IPS-18c (cell line): Measurements from ENCODE around the gene TTC24.
A peak's percentile ranks its signal among the peaks of the same experiment; 100 is the strongest.
"Not testable (repeated sequence)": the region's sequence is repeated elsewhere in the genome, so short reads cannot be mapped to it uniquely, and the experiment has no call there.

ENCODE experiments used
- H3K4me3 ChIP-seq: 2 replicates; pipeline ENCODE4 v1.7.0; 2013; ENCODE audit warnings: low read depth, mild to moderate bottlenecking, low read length, moderate library complexity; ENCODE audit not compliant: insufficient read depth
- H3K9me3 ChIP-seq: one replicate; pipeline ENCODE4 v1.6.1; 2013; ENCODE audit warnings: mild to moderate bottlenecking, low read length, moderate library complexity; ENCODE audit not compliant: control insufficient read depth, insufficient read depth

Gene TTC24

DNA sequence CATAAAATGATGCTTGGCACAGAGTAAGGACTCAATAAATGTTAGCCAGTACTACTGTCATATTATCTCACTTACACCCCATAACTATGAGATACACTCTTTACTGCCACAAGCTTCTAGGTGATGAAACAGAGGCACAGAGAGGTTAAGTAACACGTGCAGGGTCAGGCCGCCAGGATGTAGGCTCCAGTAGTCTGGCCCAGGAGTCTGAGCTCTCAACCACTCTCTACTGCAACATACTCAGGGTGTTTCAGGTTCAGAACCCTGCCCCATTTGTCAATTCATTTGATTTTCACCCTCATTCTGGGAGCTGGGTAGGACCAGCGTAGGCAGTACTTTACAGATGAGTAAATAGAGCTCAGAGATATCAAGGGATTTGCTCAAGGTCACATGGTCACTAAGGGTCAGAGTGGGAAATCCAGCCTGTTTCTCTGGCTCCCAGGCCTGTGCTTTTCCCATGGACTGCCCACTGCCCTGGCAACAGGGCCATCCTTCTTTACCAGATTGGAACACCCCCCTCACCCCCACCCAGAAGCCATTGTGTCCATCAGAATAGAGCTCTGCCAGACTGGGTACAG lies 28.4 kb upstream of the TTC24 start:
- no peak overlapping the region for H3K4me3 ChIP-seq
- no peaks in the 10 kb centered on the region for H3K9me3 ChIP-seq

DNA sequence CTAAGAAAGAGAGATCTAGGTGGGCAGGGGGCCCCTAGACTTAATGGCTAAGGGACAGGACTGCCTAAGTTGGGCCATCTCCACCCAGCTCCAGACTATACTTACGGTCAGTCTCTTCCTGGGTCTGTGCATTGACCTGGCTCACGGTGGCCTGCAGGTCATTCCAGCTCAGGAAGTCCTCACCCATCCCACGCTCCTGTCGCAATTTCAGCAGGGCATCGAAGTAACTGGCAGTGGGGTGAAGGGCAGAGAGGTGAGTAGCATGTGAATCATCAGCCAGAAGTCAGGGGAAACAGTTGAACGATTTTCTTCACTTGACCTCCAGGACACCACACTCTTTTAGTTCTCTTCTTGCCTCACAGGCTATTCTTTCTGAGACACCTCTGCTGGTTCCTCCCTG lies 27.7 kb upstream of the TTC24 start:
- Histone ChIP-seq H3K9me3 (no peaks in the 10 kb centered on the region), H3K4me3 (no peak overlapping the region)

- no peaks in the 10 kb centered on the region for H3K9me3 ChIP-seq
- no peak overlapping the region for H3K4me3 ChIP-seq
Measured at GRCh38 chr1:156552518-156552917, 27.0 kb upstream of the TTC24 start.

- H3K9me3 ChIP-seq, H3K4me3 ChIP-seq: not testable (repeated sequence)
Measured at GRCh38 chr1:156552937-156553336, 26.6 kb upstream of the TTC24 start.

- H3K9me3 ChIP-seq: no peaks in the 10 kb centered on the region
- H3K4me3 ChIP-seq: no peak overlapping the region
Measured at GRCh38 chr1:156553860-156554485, 25.6 kb upstream of the TTC24 start.

GRCh38 chr1:156554971-156555370 lies 24.6 kb upstream of the TTC24 start:
- Histone ChIP-seq H3K9me3 (no peaks in the 10 kb centered on the region), H3K4me3 (no peak overlapping the region)

- H3K9me3 ChIP-seq: no peaks in the 10 kb centered on the region
- H3K4me3 ChIP-seq: no peak overlapping the region
Measured at GRCh38 chr1:156555715-156556114, 23.8 kb upstream of the TTC24 start.

GRCh38 chr1:156556354-156556753 lies 23.2 kb upstream of the TTC24 start:
- Histone ChIP-seq H3K9me3 (no peaks in the 10 kb centered on the region), H3K4me3 (no peak overlapping the region)

DNA sequence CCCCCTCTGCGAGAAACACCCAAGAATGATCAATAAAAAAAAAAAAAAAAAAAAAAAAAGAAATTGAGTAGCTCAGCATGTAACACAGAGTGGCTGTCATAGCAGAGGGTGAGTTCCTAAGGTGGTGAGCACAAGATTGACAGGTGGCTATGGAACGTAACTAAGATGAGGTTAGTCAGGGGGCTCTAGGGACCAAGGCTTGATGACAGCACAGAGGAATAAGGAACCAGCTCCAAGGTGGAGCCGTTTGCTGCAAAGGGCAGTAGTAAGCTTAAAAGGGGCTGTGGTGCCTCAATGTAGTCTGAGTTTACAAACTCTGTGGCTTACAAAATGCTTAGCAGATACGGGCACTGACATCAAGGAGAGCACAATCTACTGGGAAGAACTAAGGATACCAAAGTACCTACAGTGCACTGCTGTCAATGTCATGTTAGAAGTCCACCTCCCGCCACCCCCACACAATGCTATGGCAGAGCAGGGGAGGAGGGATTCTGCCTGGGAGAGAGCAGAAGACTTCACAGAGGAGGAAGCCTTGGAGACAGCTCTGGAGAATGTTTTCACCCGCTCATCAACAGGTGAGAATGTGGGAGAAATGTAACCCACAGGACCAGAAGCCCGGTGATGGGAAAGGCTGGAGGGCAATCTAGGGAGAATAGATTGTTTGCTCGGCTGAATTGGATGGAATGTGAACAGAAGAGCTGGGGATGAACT lies 20.3 kb upstream of the TTC24 start:
- H3K4me3 ChIP-seq: no peak overlapping the region
- H3K9me3 ChIP-seq: no peaks in the 10 kb centered on the region

GRCh38 chr1:156559797-156560385 lies 19.6 kb upstream of the TTC24 start:
- no peak overlapping the region for H3K4me3 ChIP-seq
- H3K9me3 ChIP-seq: no peaks in the 10 kb centered on the region

DNA sequence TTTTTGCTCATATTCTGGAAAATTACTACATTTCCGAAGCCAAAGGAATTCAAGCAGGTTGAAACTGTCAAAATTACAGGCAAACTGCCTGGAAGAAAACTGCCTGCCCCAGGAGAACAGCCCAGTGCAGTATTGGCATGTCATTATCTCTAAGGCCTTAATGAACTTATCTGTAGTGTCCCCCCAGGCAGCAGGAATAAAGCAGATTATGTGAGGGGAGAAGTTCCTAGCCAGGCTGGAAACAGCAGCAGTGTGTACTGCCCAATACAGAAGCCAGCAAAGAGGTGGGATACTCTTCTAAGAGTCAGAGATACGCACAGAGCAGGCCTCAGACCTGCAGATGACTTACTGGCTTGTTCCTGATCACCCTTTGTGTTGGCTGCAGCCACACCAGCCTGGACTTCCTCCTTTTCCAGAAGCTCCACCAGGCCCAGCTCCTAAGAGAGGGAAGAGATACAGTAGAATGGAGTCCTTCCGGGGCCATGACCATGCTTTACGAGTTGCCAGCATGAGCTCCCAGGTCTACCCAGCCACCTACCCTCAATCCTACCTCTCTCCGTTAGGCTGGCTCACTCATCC lies 18.8 kb upstream of the TTC24 start:
- no peak overlapping the region for H3K4me3 ChIP-seq
- H3K9me3 ChIP-seq: no peaks in the 10 kb centered on the region

GRCh38 chr1:156565519-156565918 lies 14.0 kb upstream of the TTC24 start:
- H3K9me3 ChIP-seq: peaks cover 2% of the 10 kb centered on the region
- no peak overlapping the region for H3K4me3 ChIP-seq

- H3K9me3 ChIP-seq: peaks cover 2% of the 10 kb centered on the region
- no peak overlapping the region for H3K4me3 ChIP-seq
Measured at GRCh38 chr1:156566436-156566835, 13.1 kb upstream of the TTC24 start.

- Histone ChIP-seq H3K9me3 (peaks cover 2% of the 10 kb centered on the region), H3K4me3 (peak overlapping the region; percentile 82)
Measured at GRCh38 chr1:156571261-156571852, 8.2 kb upstream of the TTC24 start.

DNA sequence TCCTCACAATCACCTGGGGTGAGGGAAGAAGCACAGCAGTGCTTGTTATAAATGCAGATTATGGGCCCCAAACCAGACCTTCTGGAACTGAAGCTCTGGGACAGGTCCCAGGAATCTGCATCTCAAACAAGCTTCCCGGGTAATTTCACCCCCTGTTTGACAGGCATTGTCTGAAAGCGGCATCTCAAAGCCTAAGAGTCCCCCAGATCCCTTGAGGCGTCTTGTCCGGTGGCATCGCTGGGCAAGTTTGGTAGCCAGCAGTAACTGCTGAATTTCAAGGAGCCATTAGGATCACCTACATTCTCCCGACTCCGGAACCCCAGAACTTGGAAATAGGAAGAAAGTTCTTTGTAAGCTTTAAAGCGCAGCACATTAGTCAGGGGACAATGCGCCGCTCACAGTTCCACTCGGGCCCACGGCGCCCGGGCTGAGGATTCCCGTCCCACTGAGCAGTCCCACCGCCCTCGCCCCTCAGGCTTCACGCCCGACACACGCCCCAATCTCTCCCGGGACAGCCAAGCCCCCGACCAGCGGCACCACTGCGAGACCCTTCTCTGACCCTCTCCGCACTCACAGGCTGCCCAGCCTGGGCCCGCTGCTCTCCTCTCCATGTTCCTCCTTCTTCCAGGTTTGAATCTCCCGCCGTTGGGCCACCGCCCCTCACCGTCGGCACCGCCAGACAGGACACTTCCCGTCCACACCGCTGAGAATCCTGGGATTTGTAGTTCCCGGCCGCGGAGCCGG lies 7.4 kb upstream of the TTC24 start, which contains the start of gene IQGAP3:
Gene IQGAP3, minus strand, starts transcription at position 647 of the 744 bp plus-strand sequence. Its CDS starts 36 bp downstream, at position 611.
- peaks cover 2% of the 10 kb centered on the region for H3K9me3 ChIP-seq
- H3K4me3 ChIP-seq: peak within 1 kb of the TSS; percentile 82

GRCh38 chr1:156572663-156573018 lies 6.9 kb upstream of the TTC24 start:
- peak overlapping the region; percentile 82; the same call in 1 of the 2 replicates for H3K4me3 ChIP-seq
- H3K9me3 ChIP-seq: peaks cover 2% of the 10 kb centered on the region
